PC-9 (cell line): Measurements from ENCODE around the gene TSPYL6.

Source experiments
- CTCF ChIP-seq: fragments of 200-600 bp; sonication (generic); conservative IDR thresholded peaks from 2 replicates; pipeline ENCODE4 v1.6.1; 2017; ENCODE audit warnings: mixed run types, antibody characterized with exemption, mild to moderate bottlenecking, moderate library complexity
- EZH2 ChIP-seq: fragments of 200-600 bp; sonication (generic); IDR thresholded peaks from 2 replicates; pipeline ENCODE4 v1.8.0; 2017; ENCODE audit warnings: antibody characterized with exemption, low read depth

GRCh38 chr2:54274781-54275242 lies 18.8 kb upstream of the TSPYL6 start:
- TF ChIP-seq CTCF = no peak
- no peak for TF ChIP-seq EZH2
